Mucosa of stomach (tissue), 1 donor: ENCODE measurements around the gene EMILIN1.

Experiments used
- H3K27me3 ChIP-seq: one replicate; pipeline ENCODE4 v1.7.0; 2013; ENCODE audit warnings: mild to moderate bottlenecking, low read length; ENCODE audit not compliant: control insufficient read depth, insufficient read depth
- H3K36me3 ChIP-seq: one replicate; pipeline ENCODE4 v1.7.0; 2013; ENCODE audit warnings: low read length; ENCODE audit not compliant: control insufficient read depth, insufficient read depth
- H3K4me1 ChIP-seq: one replicate; pipeline ENCODE4 v1.7.0; 2013; ENCODE audit warnings: mild to moderate bottlenecking, low read length; ENCODE audit not compliant: control insufficient read depth, insufficient read depth
- H3K4me3 ChIP-seq: one replicate; pipeline ENCODE4 v1.7.0; 2013; ENCODE audit warnings: low read length
- H3K9ac ChIP-seq: one replicate; pipeline ENCODE4 v1.7.0; 2013; ENCODE audit warnings: mild to moderate bottlenecking, low read length, moderate library complexity
- H3K9me3 ChIP-seq: one replicate; pipeline ENCODE4 v1.7.0; 2013; ENCODE audit warnings: mild to moderate bottlenecking, low read length, moderate library complexity; ENCODE audit not compliant: control insufficient read depth
- donor health status: Pancreatic carcinoma.

Gene EMILIN1

GRCh38 chr2:27078267-27079194 lies at the start of gene EMILIN1:
Gene EMILIN1 (plus strand): TSS chr2:27078615. CDS start chr2:27079066, 451 bp downstream.
- Histone ChIP-seq H3K27me3 (peaks cover 7% of the 10 kb centered on the region), H3K36me3 (no peaks in the 10 kb centered on the region), H3K9me3 (no peaks in the 10 kb centered on the region), H3K4me3 (no peak within 1 kb of the TSS), H3K4me1 (peaks cover 23% of the 10 kb centered on the region), H3K9ac (peak within 1 kb of the TSS; percentile 55)

GRCh38 chr2:27029051-27029450 lies 49.4 kb upstream of the EMILIN1 start:
- H3K27me3 ChIP-seq: no peaks in the 10 kb centered on the region
- no peak overlapping the region for H3K9ac ChIP-seq
- H3K4me3 ChIP-seq: no peak overlapping the region
- no peaks in the 10 kb centered on the region for H3K36me3 ChIP-seq
- no peaks in the 10 kb centered on the region for H3K9me3 ChIP-seq
- peaks cover 5% of the 10 kb centered on the region for H3K4me1 ChIP-seq

- H3K27me3 ChIP-seq: no peaks in the 10 kb centered on the region
- H3K4me3 ChIP-seq: peak within 1 kb of the TSS; percentile 91
- H3K36me3 ChIP-seq: peaks cover 24% of the 10 kb centered on the region
- H3K9me3 ChIP-seq: no peaks in the 10 kb centered on the region
- H3K4me1 ChIP-seq: peaks cover 15% of the 10 kb centered on the region
- peak within 1 kb of the TSS; percentile 87 for H3K9ac ChIP-seq
These were observed 45.7 kb upstream of the EMILIN1 start, which contains the start of gene TMEM214 for GRCh38 chr2:27032495-27033252. Gene TMEM214 (plus strand): TSS chr2:27032965. CDS start chr2:27033016, 51 bp downstream.

GRCh38 chr2:27033253-27033852 lies 45.1 kb upstream of the EMILIN1 start:
- Histone ChIP-seq H3K4me1 (peaks cover 15% of the 10 kb centered on the region), H3K36me3 (peaks cover 26% of the 10 kb centered on the region), H3K4me3 (peak overlapping the region; percentile 91), H3K27me3 (no peaks in the 10 kb centered on the region), H3K9me3 (no peaks in the 10 kb centered on the region), H3K9ac (peak overlapping the region; percentile 87)

- peaks cover 31% of the 10 kb centered on the region for H3K36me3 ChIP-seq
- H3K4me3 ChIP-seq: no peak overlapping the region
- peaks cover 15% of the 10 kb centered on the region for H3K4me1 ChIP-seq
- no peaks in the 10 kb centered on the region for H3K9me3 ChIP-seq
- H3K9ac ChIP-seq: no peak overlapping the region
- no peaks in the 10 kb centered on the region for H3K27me3 ChIP-seq
These were observed 40.4 kb upstream of the EMILIN1 start for GRCh38 chr2:27038012-27038411.

GRCh38 chr2:27038631-27039339 lies 39.6 kb upstream of the EMILIN1 start:
- Histone ChIP-seq H3K27me3 (no peaks in the 10 kb centered on the region), H3K36me3 (peaks cover 31% of the 10 kb centered on the region), H3K4me3 (no peak overlapping the region), H3K9me3 (no peaks in the 10 kb centered on the region), H3K9ac (no peak overlapping the region), H3K4me1 (peaks cover 13% of the 10 kb centered on the region)

GRCh38 chr2:27039426-27039825 lies 39.0 kb upstream of the EMILIN1 start:
- H3K4me3 ChIP-seq: no peak overlapping the region
- H3K9ac ChIP-seq: no peak overlapping the region
- no peaks in the 10 kb centered on the region for H3K9me3 ChIP-seq
- peaks cover 31% of the 10 kb centered on the region for H3K36me3 ChIP-seq
- H3K4me1 ChIP-seq: peaks cover 6% of the 10 kb centered on the region
- H3K27me3 ChIP-seq: no peaks in the 10 kb centered on the region

GRCh38 chr2:27039871-27040270 lies 38.5 kb upstream of the EMILIN1 start:
- Histone ChIP-seq H3K9ac (no peak overlapping the region), H3K4me3 (no peak overlapping the region), H3K4me1 (peaks cover 2% of the 10 kb centered on the region), H3K36me3 (peaks cover 31% of the 10 kb centered on the region), H3K9me3 (no peaks in the 10 kb centered on the region), H3K27me3 (no peaks in the 10 kb centered on the region)

GRCh38 chr2:27040282-27040681 lies 38.1 kb upstream of the EMILIN1 start:
- peaks cover 29% of the 10 kb centered on the region for H3K36me3 ChIP-seq
- H3K9ac ChIP-seq: no peak overlapping the region
- no peaks in the 10 kb centered on the region for H3K27me3 ChIP-seq
- no peaks in the 10 kb centered on the region for H3K4me1 ChIP-seq
- no peak overlapping the region for H3K4me3 ChIP-seq
- H3K9me3 ChIP-seq: no peaks in the 10 kb centered on the region

- Histone ChIP-seq H3K9ac (no peak overlapping the region), H3K27me3 (no peaks in the 10 kb centered on the region), H3K4me1 (no peaks in the 10 kb centered on the region), H3K36me3 (peaks cover 16% of the 10 kb centered on the region), H3K4me3 (no peak overlapping the region), H3K9me3 (no peaks in the 10 kb centered on the region)
These were observed 36.7 kb upstream of the EMILIN1 start for GRCh38 chr2:27041752-27042151.

GRCh38 chr2:27042159-27042661 lies 36.2 kb upstream of the EMILIN1 start:
- H3K9me3 ChIP-seq: no peaks in the 10 kb centered on the region
- peaks cover 12% of the 10 kb centered on the region for H3K36me3 ChIP-seq
- H3K27me3 ChIP-seq: no peaks in the 10 kb centered on the region
- no peaks in the 10 kb centered on the region for H3K4me1 ChIP-seq
- no peak overlapping the region for H3K9ac ChIP-seq
- no peak overlapping the region for H3K4me3 ChIP-seq
